Measurements from ENCODE around the gene KLHL10. TPM values are rescaled to one million over a fixed set of nuclear protein-coding genes. Genes with fewer than 3 reads are reported as not detected.
A peak's percentile ranks its signal among the peaks of the same experiment; 100 is the strongest.

KLHL10 gene
- total and polyA plus RNA-seq, 2 of the 13 experiments (the other 11 are each of a cell fraction or from before 2014, with no cell fraction given), result 0.04 to 0.08 TPM

GRCh38 chr17:41865596-41865893 is 27.9 kb downstream of the KLHL10 start (continued):
- TF ChIP-seq ZBTB4 (CRISPR knock-in tag; IDR thresholded peaks at IDR 0.05; ENCODE audit: borderline replicate concordance) (no peak), TEAD3 (CRISPR knock-in tag; optimal IDR thresholded peaks at IDR 0.05; ENCODE audit: borderline replicate concordance) (peak; percentile 45), ADNP (CRISPR knock-in tag; IDR thresholded peaks at IDR 0.05) (no peak), IRF9 (CRISPR knock-in tag; IDR thresholded peaks at IDR 0.05; ENCODE audit: borderline replicate concordance) (0 out of 2 replicates have a peak, but pooled peaks have one; percentile 14), ZNF556 (CRISPR knock-in tag; IDR thresholded peaks at IDR 0.05; ENCODE audit: borderline replicate concordance) (peak; percentile 75; the same call in 1 of the 2 replicates), MBD4 (IDR thresholded peaks at IDR 0.05; ENCODE audit: borderline replicate concordance, low read length) (no peak), E2F2 (CRISPR knock-in tag; IDR thresholded peaks at IDR 0.05; ENCODE audit: borderline replicate concordance) (peak; percentile 2; the same call in 1 of the 2 replicates), TFDP2 (CRISPR knock-in tag; IDR thresholded peaks at IDR 0.05) (0 out of 2 replicates have a peak, but pooled peaks have one; percentile 7), MTF1 (CRISPR knock-in tag; IDR thresholded peaks at IDR 0.05) (no peak), SAP130 (CRISPR knock-in tag; IDR thresholded peaks at IDR 0.05; ENCODE audit: low read depth) (0 out of 2 replicates have a peak, but pooled peaks have one; percentile 3), ZBTB3 (CRISPR knock-in tag; IDR thresholded peaks at IDR 0.05; ENCODE audit: borderline replicate concordance, low read depth) (no peak), DRAP1 (CRISPR knock-in tag; IDR thresholded peaks at IDR 0.05) (peak; percentile 63), ZNF800 (CRISPR knock-in tag; IDR thresholded peaks at IDR 0.05) (0 out of 2 replicates have a peak, but pooled peaks have one; percentile 13), TOE1 (CRISPR knock-in tag; IDR thresholded peaks at IDR 0.05) (peak; percentile 48; the same call in 1 of the 2 replicates), NR0B2 (CRISPR knock-in tag; IDR thresholded peaks at IDR 0.05) (no peak; the same call in none of the 2 replicates), ZBTB43 (CRISPR knock-in tag; conservative IDR thresholded peaks at IDR 0.05) (0 out of 2 replicates have a peak, but pooled peaks have one; percentile 8), ZNF101 (CRISPR knock-in tag; IDR thresholded peaks at IDR 0.05; ENCODE audit: borderline replicate concordance, low read depth) (no peak)
